Measurements from ENCODE around the gene FBXO38.
"Not testable (repeated sequence)": the region's sequence is repeated elsewhere in the genome, so short reads cannot be mapped to it uniquely, and the experiment has no call there.

The FBXO38 gene

DNA sequence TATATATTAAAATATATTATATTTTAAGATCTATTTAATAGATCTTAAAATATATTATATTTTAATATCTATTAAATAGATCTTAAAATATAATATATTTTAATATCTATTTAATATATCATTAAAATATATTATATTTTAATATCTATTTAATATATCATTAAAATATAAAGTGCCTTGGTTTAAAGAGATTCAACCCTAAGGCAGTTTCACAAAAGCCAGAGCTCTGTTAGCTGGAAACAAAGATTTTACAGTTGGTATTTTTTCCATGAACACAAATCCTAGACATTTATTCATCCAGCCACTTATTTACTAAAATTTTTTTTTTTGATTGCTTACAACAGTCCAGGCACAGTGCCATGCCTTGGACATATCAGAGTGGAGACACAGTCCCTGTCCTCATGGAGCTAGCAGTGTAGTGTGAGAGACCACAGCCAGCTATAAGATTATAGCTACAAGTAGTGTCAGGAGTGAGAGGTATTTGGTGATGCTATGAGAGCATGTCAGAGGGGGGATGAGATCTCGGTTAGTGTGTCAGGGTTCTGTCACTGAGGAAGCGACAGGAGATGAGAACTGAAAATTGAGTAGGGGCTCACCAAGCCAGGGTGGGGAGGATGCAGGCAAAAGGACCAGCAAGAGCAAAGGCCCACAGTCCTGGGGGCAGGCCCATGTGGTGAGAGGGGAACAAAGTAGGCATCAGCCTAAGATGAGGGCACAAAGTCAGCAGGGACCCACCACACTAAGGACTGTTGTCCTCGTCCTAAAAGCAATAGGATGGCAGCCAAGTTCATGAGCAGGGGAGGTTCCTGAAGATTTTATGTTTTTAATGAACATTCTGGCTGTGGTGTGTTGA lies 74.5 kb downstream of the FBXO38 start:
- no peaks in the 10 kb centered on the region for H3K36me3 ChIP-seq (ENCODE audit: insufficient read depth, low read length)
- H3K9me3 ChIP-seq (ENCODE audit: control insufficient read depth, insufficient read depth, low read length): no peaks in the 10 kb centered on the region
- H3K9ac ChIP-seq (ENCODE audit: low read depth, low read length): no peak overlapping the region
- H3K4me1 ChIP-seq (ENCODE audit: insufficient read depth, low read length): peaks cover 10% of the 10 kb centered on the region

GRCh38 chr5:148459669-148460068 lies 75.9 kb downstream of the FBXO38 start:
- peaks cover 8% of the 10 kb centered on the region for H3K4me1 ChIP-seq (ENCODE audit: insufficient read depth, low read length)
- H3K36me3 ChIP-seq (ENCODE audit: insufficient read depth, low read length): no peaks in the 10 kb centered on the region
- no peaks in the 10 kb centered on the region for H3K9me3 ChIP-seq (ENCODE audit: control insufficient read depth, insufficient read depth, low read length)
- H3K9ac ChIP-seq (ENCODE audit: low read depth, low read length): no peak overlapping the region

- Histone ChIP-seq H3K36me3 (ENCODE audit: insufficient read depth, low read length) (no peaks in the 10 kb centered on the region), H3K4me1 (ENCODE audit: insufficient read depth, low read length) (no peaks in the 10 kb centered on the region), H3K9ac (ENCODE audit: low read depth, low read length) (no peak overlapping the region), H3K9me3 (ENCODE audit: control insufficient read depth, insufficient read depth, low read length) (no peaks in the 10 kb centered on the region)
These were observed 81.8 kb downstream of the FBXO38 start for GRCh38 chr5:148465381-148466235.

DNA sequence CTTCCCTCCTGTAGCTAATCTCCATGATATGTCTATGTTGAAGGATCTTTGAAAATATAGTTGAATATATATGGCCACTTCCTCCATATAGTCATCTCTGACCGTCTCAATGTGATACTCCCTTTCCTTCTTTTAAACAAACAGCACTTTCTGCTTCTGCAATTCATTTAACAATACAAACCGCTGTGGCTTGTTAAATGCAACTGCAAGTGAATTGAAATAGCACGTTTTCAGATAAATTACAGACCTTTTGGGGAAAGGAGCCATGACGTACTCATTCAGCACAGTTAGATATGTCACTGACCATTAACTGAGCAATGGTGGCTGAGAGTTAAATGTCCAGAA lies 82.5 kb downstream of the FBXO38 start:
- no peak overlapping the region for H3K9ac ChIP-seq (ENCODE audit: low read depth, low read length)
- H3K36me3 ChIP-seq (ENCODE audit: insufficient read depth, low read length): no peaks in the 10 kb centered on the region
- H3K4me1 ChIP-seq (ENCODE audit: insufficient read depth, low read length): no peaks in the 10 kb centered on the region
- H3K9me3 ChIP-seq (ENCODE audit: control insufficient read depth, insufficient read depth, low read length): no peaks in the 10 kb centered on the region

GRCh38 chr5:148467958-148468357 lies 84.2 kb downstream of the FBXO38 start:
- no peaks in the 10 kb centered on the region for H3K4me1 ChIP-seq (ENCODE audit: insufficient read depth, low read length)
- H3K9ac ChIP-seq (ENCODE audit: low read depth, low read length): no peak overlapping the region
- no peaks in the 10 kb centered on the region for H3K9me3 ChIP-seq (ENCODE audit: control insufficient read depth, insufficient read depth, low read length)
- no peaks in the 10 kb centered on the region for H3K36me3 ChIP-seq (ENCODE audit: insufficient read depth, low read length)

DNA sequence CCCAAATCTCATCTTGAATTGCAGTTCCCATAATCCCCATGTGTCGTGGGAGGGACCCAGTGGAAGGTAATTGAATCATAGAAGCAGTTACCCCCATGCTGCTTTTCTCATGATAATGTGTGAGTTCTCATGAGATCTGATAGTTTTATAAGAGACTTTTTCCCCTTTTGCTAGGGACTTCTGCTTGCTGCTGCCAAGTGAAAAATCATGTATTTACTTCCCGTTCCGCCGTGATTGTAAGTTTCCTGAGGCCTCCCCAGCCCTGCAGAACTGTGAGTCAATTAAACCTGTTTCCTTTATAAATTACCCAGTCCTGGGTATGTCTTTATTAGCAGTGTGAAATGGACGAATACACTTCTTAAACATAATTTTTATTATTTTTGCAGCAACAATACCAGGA lies 85.0 kb downstream of the FBXO38 start:
- H3K36me3 ChIP-seq (ENCODE audit: insufficient read depth, low read length); H3K9ac ChIP-seq (ENCODE audit: low read depth, low read length); H3K4me1 ChIP-seq (ENCODE audit: insufficient read depth, low read length); H3K9me3 ChIP-seq (ENCODE audit: control insufficient read depth, insufficient read depth, low read length): not testable (repeated sequence)

- Histone ChIP-seq H3K4me1 (ENCODE audit: insufficient read depth, low read length) (peaks cover 5% of the 10 kb centered on the region; the same call in 1 of the 2 replicates), H3K9me3 (ENCODE audit: control insufficient read depth, insufficient read depth, low read length) (no peaks in the 10 kb centered on the region), H3K9ac (ENCODE audit: low read depth, low read length) (no peak overlapping the region), H3K36me3 (ENCODE audit: insufficient read depth, low read length) (no peaks in the 10 kb centered on the region)
These were observed 85.8 kb downstream of the FBXO38 start for GRCh38 chr5:148469501-148469935.

GRCh38 chr5:148471379-148471778 lies 87.6 kb downstream of the FBXO38 start:
- H3K4me1 ChIP-seq (ENCODE audit: insufficient read depth, low read length): peaks cover 5% of the 10 kb centered on the region; the same call in 1 of the 2 replicates
- H3K9me3 ChIP-seq (ENCODE audit: control insufficient read depth, insufficient read depth, low read length): no peaks in the 10 kb centered on the region
- H3K36me3 ChIP-seq (ENCODE audit: insufficient read depth, low read length): no peaks in the 10 kb centered on the region
- H3K9ac ChIP-seq (ENCODE audit: low read depth, low read length): no peak overlapping the region

- Histone ChIP-seq H3K36me3 (ENCODE audit: insufficient read depth, low read length) (no peaks in the 10 kb centered on the region), H3K4me1 (ENCODE audit: insufficient read depth, low read length) (peaks cover 5% of the 10 kb centered on the region; the same call in 1 of the 2 replicates), H3K9ac (ENCODE audit: low read depth, low read length) (no peak overlapping the region), H3K9me3 (ENCODE audit: control insufficient read depth, insufficient read depth, low read length) (no peaks in the 10 kb centered on the region)
These were observed 90.3 kb downstream of the FBXO38 start for GRCh38 chr5:148474025-148474511.

DNA sequence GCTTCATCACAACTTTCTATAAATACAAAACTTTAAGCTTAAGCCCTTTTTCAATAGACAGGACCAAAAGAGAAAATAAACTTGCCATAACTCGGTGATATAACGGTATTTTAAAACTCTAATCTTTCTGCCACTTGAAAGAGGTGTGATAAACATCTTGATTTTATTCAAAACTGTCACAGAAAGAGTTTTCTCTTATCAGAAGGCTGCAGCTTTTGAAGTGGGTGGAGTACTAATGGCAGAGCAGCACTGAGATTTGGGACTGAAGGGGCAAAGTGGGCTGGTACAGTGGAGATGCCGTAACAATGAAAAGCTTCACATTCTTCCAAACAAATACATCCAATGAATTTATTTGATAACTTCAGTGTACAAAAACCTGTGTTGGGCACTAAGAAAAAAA lies 92.5 kb downstream of the FBXO38 start:
- peaks cover 5% of the 10 kb centered on the region; the same call in 1 of the 2 replicates for H3K4me1 ChIP-seq (ENCODE audit: insufficient read depth, low read length)
- H3K9ac ChIP-seq (ENCODE audit: low read depth, low read length): no peak overlapping the region
- no peaks in the 10 kb centered on the region for H3K9me3 ChIP-seq (ENCODE audit: control insufficient read depth, insufficient read depth, low read length)
- H3K36me3 ChIP-seq (ENCODE audit: insufficient read depth, low read length): no peaks in the 10 kb centered on the region

GRCh38 chr5:148477429-148477828 lies 93.7 kb downstream of the FBXO38 start:
- H3K9me3 ChIP-seq (ENCODE audit: control insufficient read depth, insufficient read depth, low read length): no peaks in the 10 kb centered on the region
- H3K36me3 ChIP-seq (ENCODE audit: insufficient read depth, low read length): no peaks in the 10 kb centered on the region
- H3K4me1 ChIP-seq (ENCODE audit: insufficient read depth, low read length): peaks cover 5% of the 10 kb centered on the region; the same call in 1 of the 2 replicates
- no peak overlapping the region for H3K9ac ChIP-seq (ENCODE audit: low read depth, low read length)

- no peaks in the 10 kb centered on the region for H3K4me1 ChIP-seq (ENCODE audit: insufficient read depth, low read length)
- H3K36me3 ChIP-seq (ENCODE audit: insufficient read depth, low read length): no peaks in the 10 kb centered on the region
- H3K9me3 ChIP-seq (ENCODE audit: control insufficient read depth, insufficient read depth, low read length): no peaks in the 10 kb centered on the region
- no peak overlapping the region for H3K9ac ChIP-seq (ENCODE audit: low read depth, low read length)
These were observed 98.4 kb downstream of the FBXO38 start for GRCh38 chr5:148482196-148482595.

GRCh38 chr5:148482697-148483462 lies 99.1 kb downstream of the FBXO38 start:
- Histone ChIP-seq H3K9me3 (ENCODE audit: control insufficient read depth, insufficient read depth, low read length) (no peaks in the 10 kb centered on the region), H3K9ac (ENCODE audit: low read depth, low read length) (no peak overlapping the region; the same call in 1 of the 2 replicates), H3K4me1 (ENCODE audit: insufficient read depth, low read length) (no peaks in the 10 kb centered on the region), H3K36me3 (ENCODE audit: insufficient read depth, low read length) (no peaks in the 10 kb centered on the region)

DNA sequence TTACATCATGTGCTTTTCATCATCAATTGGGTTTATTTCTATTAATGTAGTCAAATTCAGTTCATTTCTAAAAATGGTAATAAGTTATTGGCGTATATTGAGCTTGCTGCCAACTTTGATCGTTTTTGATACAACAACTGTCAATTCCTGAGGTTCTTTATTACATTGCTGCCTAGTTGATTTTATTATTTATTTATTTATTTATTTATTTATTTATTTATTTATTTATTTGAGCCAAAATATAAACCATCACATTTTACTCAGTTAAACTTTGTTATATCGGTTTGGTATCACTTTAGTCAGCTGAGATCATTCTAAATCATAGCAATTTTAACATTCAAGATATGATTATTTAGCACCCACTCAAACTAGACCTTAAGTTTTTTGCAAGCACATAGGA lies 100.0 kb downstream of the FBXO38 start:
- H3K9me3 ChIP-seq (ENCODE audit: control insufficient read depth, insufficient read depth, low read length): no peaks in the 10 kb centered on the region
- no peak overlapping the region for H3K9ac ChIP-seq (ENCODE audit: low read depth, low read length)
- no peaks in the 10 kb centered on the region for H3K36me3 ChIP-seq (ENCODE audit: insufficient read depth, low read length)
- no peaks in the 10 kb centered on the region for H3K4me1 ChIP-seq (ENCODE audit: insufficient read depth, low read length)

Measured in ES-I3 (cell line).